ENCODE results near the gene LRCH2. TPM values are rescaled to one million over a fixed set of nuclear protein-coding genes. Genes with fewer than 3 reads are reported as not detected.

LRCH2 gene
- polyA plus RNA-seq, 4 donors: 13.1 to 15.1 (median 14.7) TPM

GRCh38 chrX:115068896-115069295 lies 165.0 kb downstream of the LRCH2 start:
- no peak for DNase-seq (ENCODE audit: low read depth in 4 of 4, low spot score in 3 of 4)

DNA sequence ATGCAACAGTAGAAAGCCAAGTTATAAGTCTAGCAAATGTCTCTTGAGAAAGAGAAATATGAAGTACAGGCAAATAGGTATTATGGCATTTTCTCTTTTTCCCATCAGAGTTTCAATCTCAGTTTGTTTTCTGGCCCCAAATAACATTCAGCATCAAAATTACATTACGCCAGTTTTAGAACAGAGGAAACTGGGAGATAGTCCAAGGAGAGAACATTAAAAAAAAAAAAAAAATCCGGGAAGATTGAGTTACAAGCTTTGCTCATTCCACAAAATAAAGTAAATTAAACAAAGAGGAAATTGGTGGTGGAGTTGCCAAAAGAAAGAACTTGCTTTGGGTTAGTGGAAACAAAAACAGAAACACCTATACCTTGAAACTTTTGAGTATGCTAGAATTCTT lies 166.1 kb downstream of the LRCH2 start:
- DNase-seq (ENCODE audit: low read depth in 4 of 4, low spot score in 3 of 4): no peak

DNA sequence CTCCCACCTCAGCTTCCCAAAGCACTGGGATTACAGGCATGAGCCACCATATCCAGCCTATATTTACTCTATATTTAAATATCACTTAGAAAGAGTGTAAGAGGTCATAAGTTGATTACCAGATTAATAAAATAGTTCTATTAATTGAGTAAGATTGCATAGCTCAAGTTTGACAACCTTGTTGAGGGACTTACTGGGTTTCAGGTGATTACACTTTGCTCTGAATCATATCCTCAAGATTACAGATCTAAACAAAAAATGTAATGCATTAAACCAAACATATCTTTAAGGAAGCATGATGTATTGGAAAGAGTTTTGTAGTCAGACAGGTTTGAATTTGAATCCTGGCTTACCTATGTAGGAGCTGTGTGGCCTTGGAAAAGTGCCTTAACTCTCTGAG lies 168.6 kb downstream of the LRCH2 start:
- DNase-seq (ENCODE audit: low read depth in 4 of 4, low spot score in 3 of 4): no peak

Other genes with a start within 250 kb of the LRCH2 start
- 1 to 10 TPM in 3 of 4 donors, under 1 TPM in 1; 0.83 to 2.6 (median 1.7) TPM for gene IL13RA2, start 216.5 kb downstream of the LRCH2 start, polyA plus RNA-seq (ENCODE audit: insufficient read length in 4 of 4)
- gene RBMXL3, start 44.7 kb downstream of the LRCH2 start, polyA plus RNA-seq (ENCODE audit: insufficient read length in 4 of 4): not detected
- gene LUZP4, start 55.6 kb upstream of the LRCH2 start, polyA plus RNA-seq (ENCODE audit: insufficient read length in 4 of 4): not detected

Data from right renal pelvis (tissue), 4 donors.